Right ventricle myocardium superior (tissue), 1 donor: ENCODE data around the gene HABP4. TPM values are rescaled to one million over a fixed set of nuclear protein-coding genes. Genes with fewer than 3 reads are reported as not detected.
A peak's percentile ranks its signal among the peaks of the same experiment; 100 is the strongest.

Experiments used
- ATAC-seq: fragments of 200-7000 bp; cut with Tn5 transposase; one replicate; pipeline ENCODE4 v1.9.1; 2020; ENCODE audit warnings: mild to moderate bottlenecking; ENCODE audit not compliant: poor library complexity
- DNase-seq: peaks from one replicate; pipeline ENCODE4 v3.0.0-alpha.2; 2020
- intact Hi-C: fragments of 100-400 bp; cut with DNase I; formaldehyde crosslinking; loops from one replicate; pipeline ENCODE4 v1.11.2; 2022
- total RNA-seq: library from RNA; stranded (reverse); fragmentation: NEBNext Ultra II Directional; extraction: Animal tissue kit (Norgen Biotek cat#: 25700); gene quantifications from one replicate; pipeline ENCODE4 v1.2.1, GENCODE V29; 2021
- donor health status: DM: no; HTN: yes; CAD: no; lungs with severe emphysema.

Gene HABP4
- total RNA-seq, 1 donor from 2014 or later = 22.8 TPM

- ATAC-seq = no peak
- intact Hi-C loops = no loop called here
Observed at GRCh38 chr9:96503918-96504317, 53.9 kb downstream of the HABP4 start.

GRCh38 chr9:96505316-96505991 lies 55.5 kb downstream of the HABP4 start:
- DNase-seq (no peak), ATAC-seq (peak; percentile 23)
- intact Hi-C loops = no loop called here

More at GRCh38 chr9:96503918-96504317, 53.9 kb downstream of the HABP4 start:
- no peak for DNase-seq

DNA sequence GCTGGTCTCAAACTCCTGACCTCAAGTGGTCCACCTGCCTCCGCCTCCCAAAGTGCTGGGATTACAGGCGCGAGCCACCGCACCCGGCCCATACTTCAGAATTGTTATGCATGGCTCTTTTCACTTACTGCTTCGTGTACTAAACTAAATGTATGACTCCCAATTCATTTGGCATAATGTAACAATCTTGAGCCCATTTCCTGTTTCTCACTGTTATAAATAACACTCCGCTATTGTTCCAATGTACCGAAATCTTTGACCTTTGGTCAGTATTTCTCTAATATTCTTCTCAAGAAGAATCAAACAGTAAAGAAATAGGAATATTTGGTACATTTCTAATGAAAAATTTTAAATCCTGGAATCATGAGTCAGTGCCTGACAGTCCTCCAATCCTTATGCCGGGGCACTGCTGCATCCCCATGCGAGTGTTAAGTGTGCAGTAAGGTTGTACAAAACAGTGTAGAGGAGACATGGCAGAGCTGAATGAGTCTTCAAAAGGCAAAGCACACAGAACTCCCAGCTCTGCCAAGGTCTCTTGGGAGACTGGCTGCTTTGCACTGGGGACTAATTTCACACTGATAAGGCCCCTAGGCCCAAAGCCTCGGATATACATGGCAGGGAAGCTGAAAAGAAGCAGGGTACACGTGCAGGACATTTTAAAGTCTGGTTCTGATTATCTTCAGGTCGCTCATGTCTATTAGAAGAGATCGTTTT lies 58.4 kb downstream of the HABP4 start:
- no peak for DNase-seq
- intact Hi-C loops = no loop called here
- peak; percentile 84 for ATAC-seq

GRCh38 chr9:96509026-96509425 lies 59.1 kb downstream of the HABP4 start:
- intact Hi-C loops = no loop called here
- ATAC-seq (no peak), DNase-seq (no peak)

DNA sequence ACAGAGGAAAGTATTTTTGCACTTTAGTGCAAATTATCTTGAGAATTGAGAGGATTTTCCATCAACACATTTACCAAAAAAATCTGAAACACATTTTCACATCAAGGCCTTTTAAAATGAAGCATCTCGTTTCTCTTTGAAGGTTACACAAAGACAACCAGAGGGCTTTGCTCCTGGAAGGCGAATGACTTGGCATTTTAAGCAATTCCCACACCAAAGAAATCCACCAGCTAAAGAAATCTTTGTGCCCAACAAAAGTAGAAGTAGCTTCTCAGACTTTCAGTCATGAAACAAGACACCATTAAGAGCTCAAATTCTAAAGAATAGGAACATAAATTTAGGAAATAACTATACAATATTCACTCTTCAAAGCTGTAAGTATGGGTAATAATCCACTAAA lies 59.9 kb downstream of the HABP4 start:
- DNase-seq = no peak
- no peak for ATAC-seq
- intact Hi-C loops = no loop called here

DNA sequence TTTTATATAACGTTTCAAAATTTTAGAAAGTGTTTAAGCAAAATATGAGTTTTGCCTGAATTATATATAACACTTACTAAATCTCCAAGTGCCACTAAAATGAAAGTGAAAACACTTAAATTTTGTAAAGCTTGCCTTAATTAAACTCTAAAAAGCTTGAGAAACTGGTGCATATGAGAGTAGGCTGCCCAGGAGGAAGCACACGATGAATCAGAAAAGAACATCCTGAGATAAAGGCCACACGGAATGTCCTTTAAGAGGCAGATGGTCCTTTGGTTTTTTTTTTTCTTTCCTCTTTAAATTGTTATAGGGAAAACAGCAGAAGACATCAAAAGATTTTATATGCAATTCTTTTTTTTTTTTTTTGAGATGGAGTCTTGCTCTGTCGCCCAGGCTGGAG lies 60.3 kb downstream of the HABP4 start:
- ATAC-seq = no peak
- intact Hi-C loops = no loop called here
- no peak for DNase-seq

DNA sequence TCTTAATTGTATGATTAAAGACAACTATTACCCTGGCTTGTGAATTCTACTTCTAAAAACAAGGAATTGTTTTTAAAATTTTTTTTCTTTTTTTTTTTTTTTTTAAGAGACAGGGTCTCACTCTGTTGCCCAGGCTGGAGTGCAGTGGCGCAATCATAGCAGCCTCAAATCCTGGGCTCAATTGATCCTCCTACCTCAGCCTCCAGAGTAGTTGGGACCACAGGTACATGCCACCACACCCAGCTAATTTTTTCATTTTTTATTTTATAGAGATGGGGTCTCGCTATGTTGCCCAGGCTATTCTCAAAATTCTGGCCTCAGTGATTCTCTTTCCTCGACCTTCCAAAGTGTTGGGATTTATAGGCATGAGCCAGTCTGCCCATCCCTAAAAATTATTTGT lies 62.3 kb downstream of the HABP4 start:
- no peak for DNase-seq
- ATAC-seq = no peak
- intact Hi-C loops = no loop called here

GRCh38 chr9:96513622-96514021 lies 63.7 kb downstream of the HABP4 start:
- ATAC-seq (no peak), DNase-seq (no peak)
- intact Hi-C loops = no loop called here

DNA sequence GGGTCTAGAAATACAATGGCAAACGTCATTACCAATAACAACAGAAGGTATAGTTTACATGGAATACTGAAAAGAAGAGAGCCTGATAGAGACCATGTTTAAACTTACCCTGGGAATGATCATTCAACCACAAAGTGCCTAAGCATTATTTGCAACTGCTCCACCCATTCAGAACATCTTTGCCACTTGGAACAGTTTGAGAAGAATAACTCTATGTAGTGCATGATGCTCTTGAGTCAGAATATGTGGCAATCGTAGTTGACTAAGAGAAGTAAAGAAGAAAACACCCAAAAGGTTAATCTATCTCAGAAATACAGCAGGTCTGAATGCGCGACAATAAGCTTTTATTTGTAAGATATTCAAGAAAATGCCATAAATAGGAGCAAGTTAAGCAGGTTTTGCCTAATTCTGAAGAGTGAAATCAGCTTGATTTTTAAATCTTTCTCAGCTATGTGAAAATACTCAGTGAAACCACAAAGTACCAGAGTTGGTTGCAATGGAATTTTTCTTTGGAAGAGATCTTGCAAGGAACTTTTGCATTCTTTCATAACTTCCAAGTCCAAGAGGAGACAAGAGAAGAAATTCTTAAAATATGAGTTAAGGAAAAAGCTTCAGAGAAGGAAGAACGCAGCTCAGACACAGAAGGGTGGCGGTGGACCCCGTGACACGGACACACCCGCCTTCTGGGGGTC lies 64.3 kb downstream of the HABP4 start:
- ATAC-seq = peak; percentile 59
- intact Hi-C loops = no loop called here

DNA sequence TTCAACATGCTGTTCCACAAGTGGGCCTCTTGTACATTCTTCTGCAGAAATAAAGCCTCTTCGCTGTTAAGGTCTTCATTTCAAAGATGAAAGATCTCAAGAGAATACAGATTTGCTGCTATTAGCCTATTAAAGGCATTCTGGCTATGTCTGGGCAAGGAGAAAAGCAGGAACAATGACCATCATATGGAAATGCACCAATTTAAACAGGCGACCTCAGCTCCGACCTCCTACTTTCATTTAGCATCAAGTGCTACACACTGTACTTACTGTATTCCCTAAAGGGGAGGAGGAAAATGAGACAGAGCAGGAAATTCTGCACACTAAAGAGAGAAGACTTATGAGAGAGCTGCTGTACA lies 64.8 kb downstream of the HABP4 start:
- no peak for ATAC-seq
- intact Hi-C loops = no loop called here
- DNase-seq = no peak

More for the DNA sequence above, 64.3 kb downstream of the HABP4 start:
- no peak for DNase-seq

- peak; percentile 68 for ATAC-seq
- intact Hi-C loops = no loop called here
- DNase-seq = no peak
Observed at GRCh38 chr9:96515621-96516470, 65.9 kb downstream of the HABP4 start.

DNA sequence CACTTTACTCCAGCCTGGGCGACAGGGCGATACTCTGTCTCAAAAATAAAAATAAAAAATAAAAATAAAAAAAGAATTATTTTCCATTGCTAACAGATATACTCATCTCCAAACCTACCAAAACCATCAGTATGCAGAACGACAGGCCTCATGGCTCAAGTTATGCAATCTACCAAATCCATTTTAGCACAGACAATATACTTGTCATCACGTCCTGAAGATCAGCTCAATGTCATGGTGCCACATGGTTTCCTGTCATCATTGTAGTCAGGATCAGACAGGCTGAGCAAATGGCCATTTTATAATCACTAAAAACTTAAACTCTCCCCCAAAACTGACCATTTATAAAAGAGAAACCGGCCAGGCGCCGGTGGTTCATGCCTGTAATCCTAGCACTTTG lies 69.1 kb downstream of the HABP4 start:
- ATAC-seq = no peak
- intact Hi-C loops = no loop called here

GRCh38 chr9:96519787-96520186 lies 69.8 kb downstream of the HABP4 start:
- ATAC-seq (no peak), DNase-seq (no peak)
- intact Hi-C loops = no loop called here

More for the DNA sequence above, 69.1 kb downstream of the HABP4 start:
- no peak for DNase-seq

DNA sequence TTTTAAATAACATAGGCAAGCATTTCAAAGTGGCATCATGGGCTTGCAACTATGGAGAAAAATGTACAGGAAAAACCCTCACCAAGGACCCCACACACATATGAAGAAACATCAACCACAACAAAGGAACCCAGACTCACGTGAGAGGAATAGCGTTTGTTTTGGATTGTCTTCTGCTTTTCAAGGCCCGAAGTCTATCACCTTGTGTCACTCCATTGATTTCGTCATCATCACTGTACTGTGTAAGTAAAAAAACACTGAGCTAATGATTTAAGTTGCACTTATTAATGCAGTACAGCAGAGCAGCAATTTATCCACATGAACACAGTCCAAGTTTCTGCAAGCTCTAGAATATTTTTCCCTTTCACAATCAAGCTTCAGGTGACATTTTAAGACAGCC lies 72.4 kb downstream of the HABP4 start:
- intact Hi-C loops = no loop called here
- ATAC-seq (no peak), DNase-seq (no peak)

- DNase-seq = peak; percentile 68
- intact Hi-C loops = no loop called here
- peak; percentile 85 for ATAC-seq
Observed at GRCh38 chr9:96523374-96523773, 73.4 kb downstream of the HABP4 start.

DNA sequence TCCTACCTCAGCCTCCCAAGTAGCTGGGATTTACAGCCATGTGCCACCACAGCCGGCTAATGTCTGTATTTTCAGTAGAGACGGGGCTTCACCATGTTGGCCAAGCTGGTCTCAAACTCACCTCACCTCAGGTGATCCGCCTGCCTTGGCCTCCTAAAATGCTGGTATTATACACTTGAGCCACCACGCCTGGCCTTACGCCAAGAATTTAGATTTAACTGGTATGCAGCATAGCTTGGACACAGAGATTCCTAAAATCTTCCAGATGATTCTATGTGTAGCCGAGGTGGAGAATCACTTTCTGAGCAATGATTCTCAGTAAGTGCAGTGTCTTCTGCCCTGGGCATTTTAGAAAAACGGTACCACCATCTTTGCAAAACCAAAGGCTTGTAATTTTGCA lies 74.1 kb downstream of the HABP4 start:
- DNase-seq = no peak
- ATAC-seq = no peak
- intact Hi-C loops = no loop called here

DNA sequence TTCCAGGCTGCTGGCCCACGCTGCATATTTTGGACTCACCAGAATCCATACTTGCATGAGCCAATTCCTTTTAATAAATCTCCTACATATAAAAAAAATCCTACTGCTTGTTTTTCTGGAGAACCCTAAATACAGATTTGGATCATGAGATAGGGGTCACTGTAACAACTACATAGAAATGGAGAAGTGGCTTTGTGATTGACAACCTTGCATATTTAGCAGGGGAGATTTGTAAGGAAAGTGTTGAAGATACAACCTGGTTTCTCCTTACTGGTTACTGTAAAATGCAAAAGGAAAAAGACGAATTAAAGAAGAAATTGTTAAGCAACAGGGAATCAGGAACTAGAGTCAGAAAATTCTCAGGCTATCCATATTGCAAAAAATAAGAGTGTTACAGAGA lies 74.8 kb downstream of the HABP4 start:
- DNase-seq = no peak
- intact Hi-C loops = no loop called here
- no peak for ATAC-seq

- no peak for ATAC-seq
Observed at GRCh38 chr9:96532173-96532572, 82.2 kb downstream of the HABP4 start.

DNA sequence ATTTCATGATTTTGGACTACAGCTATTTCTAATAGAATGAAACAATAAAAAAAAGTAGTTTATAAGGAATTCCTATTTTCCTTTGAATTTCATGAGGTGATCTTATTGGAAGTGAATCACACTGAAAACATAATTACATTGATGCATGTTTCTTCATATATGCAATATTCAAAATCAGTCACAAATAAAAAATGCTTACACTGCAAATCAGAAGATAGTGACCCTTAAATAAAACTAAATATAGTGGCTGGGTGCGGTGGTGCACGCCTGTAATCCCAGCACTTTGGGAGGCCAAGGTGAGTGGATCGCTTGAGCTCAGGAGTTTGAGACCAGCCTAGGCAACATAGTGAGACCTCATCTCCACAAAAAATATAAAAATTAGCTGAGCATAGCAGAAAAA lies 90.1 kb downstream of the HABP4 start:
- DNase-seq = no peak
- ATAC-seq = no peak
- intact Hi-C loops = no loop called here

More at GRCh38 chr9:96532173-96532572, 82.2 kb downstream of the HABP4 start:
- intact Hi-C loops = no loop called here
- DNase-seq = no peak
